GM19239 (cell line): ENCODE results near the gene FOXO1.

Source experiments
- DNase-seq: peaks from one replicate; pipeline ENCODE4 v3.0.0; 2011; ENCODE audit warnings: low spot score; ENCODE audit not compliant: insufficient read length
- FAIRE-seq: peaks from 2 replicates; lab custom pipeline; 2011; peaks lifted over from hg19 to GRCh38; lab: Jason Lieb, UNC

Gene FOXO1

GRCh38 chr13:40611635-40612034 is 54.8 kb downstream of the FOXO1 start:
- DNase-seq (no peak), FAIRE-seq (no peak)

- DNase-seq (no peak), FAIRE-seq (no peak)
Measured at GRCh38 chr13:40611004-40611403, 55.4 kb downstream of the FOXO1 start.

GRCh38 chr13:40609972-40610726 is 56.3 kb downstream of the FOXO1 start:
- DNase-seq (no peak), FAIRE-seq (no peak)

- DNase-seq (no peak), FAIRE-seq (no peak)
Measured at GRCh38 chr13:40608308-40608707, 58.1 kb downstream of the FOXO1 start.

GRCh38 chr13:40605573-40605972 is 60.9 kb downstream of the FOXO1 start:
- DNase-seq (no peak), FAIRE-seq (peak; percentile 14)

GRCh38 chr13:40604135-40604534 is 62.3 kb downstream of the FOXO1 start:
- DNase-seq = no peak
- FAIRE-seq = peak; percentile 23

GRCh38 chr13:40600149-40600751 is 66.2 kb downstream of the FOXO1 start:
- FAIRE-seq = peak; percentile 81

GRCh38 chr13:40599747-40600146 is 66.7 kb downstream of the FOXO1 start:
- FAIRE-seq (no peak), DNase-seq (no peak)

More at GRCh38 chr13:40600149-40600751, 66.2 kb downstream of the FOXO1 start:
- DNase-seq = no peak

GRCh38 chr13:40599124-40599523 is 67.3 kb downstream of the FOXO1 start:
- DNase-seq (no peak), FAIRE-seq (peak; percentile 71)

- DNase-seq (no peak), FAIRE-seq (peak; percentile 64)
Measured at GRCh38 chr13:40598569-40598968, 67.9 kb downstream of the FOXO1 start.

- no peak for DNase-seq
- FAIRE-seq = peak; percentile 72
Measured at GRCh38 chr13:40597735-40598365, 68.6 kb downstream of the FOXO1 start.

GRCh38 chr13:40596484-40596883 is 70.0 kb downstream of the FOXO1 start:
- DNase-seq (no peak), FAIRE-seq (peak; percentile 93)

GRCh38 chr13:40595693-40596092 is 70.7 kb downstream of the FOXO1 start:
- no peak for FAIRE-seq
- no peak for DNase-seq

- no peak for FAIRE-seq
- no peak for DNase-seq
Measured at GRCh38 chr13:40592035-40592434, 74.4 kb downstream of the FOXO1 start.

- FAIRE-seq (peak; percentile 51), DNase-seq (no peak)
Measured at GRCh38 chr13:40591091-40591490, 75.3 kb downstream of the FOXO1 start.

- DNase-seq (no peak), FAIRE-seq (no peak)
Measured at GRCh38 chr13:40590112-40590862, 76.2 kb downstream of the FOXO1 start.

GRCh38 chr13:40589285-40590109 is 76.9 kb downstream of the FOXO1 start:
- peak; percentile 62 for DNase-seq

GRCh38 chr13:40588101-40588500 is 78.3 kb downstream of the FOXO1 start:
- no peak for DNase-seq
- peak; percentile 58 for FAIRE-seq

More at GRCh38 chr13:40589285-40590109, 76.9 kb downstream of the FOXO1 start:
- peak; percentile 99 for FAIRE-seq

- DNase-seq (no peak), FAIRE-seq (peak; percentile 68)
Measured at GRCh38 chr13:40586886-40587565, 79.4 kb downstream of the FOXO1 start.
